SU-DHL-6 (cell line): ENCODE data around the gene PNPLA2.

Source experiments
- H2AFZ ChIP-seq: fragments of 200-600 bp; sonication (generic); 2 replicates; pipeline ENCODE4 v1.6.1; 2014; ENCODE audit warnings: low read depth, mild to moderate bottlenecking, moderate library complexity, mixed read lengths, antibody characterized with exemption, low read length; ENCODE audit not compliant: severe bottlenecking
- H3F3A ChIP-seq: fragments of 200-600 bp; shearing (Covaris generic); 2 replicates; pipeline ENCODE4 v1.6.0; 2016; ENCODE audit warnings: antibody characterized with exemption, mild to moderate bottlenecking; ENCODE audit not compliant: insufficient read depth
- H3K27ac ChIP-seq: fragments of 200-600 bp; sonication (generic); 2 replicates; pipeline ENCODE4 v1.5.1; 2016; ENCODE audit warnings: low read depth, mild to moderate bottlenecking, low read length, moderate library complexity, mixed read lengths
- H3K27me3 ChIP-seq: fragments of 200-600 bp; sonication (generic), shearing (Covaris generic); 2 replicates; pipeline ENCODE4 v1.6.0; 2014; ENCODE audit warnings: mild to moderate bottlenecking, low read length
- H3K36me3 ChIP-seq: fragments of 200-600 bp; sonication (generic); 2 replicates; pipeline ENCODE4 v1.6.1; 2014; ENCODE audit warnings: mild to moderate bottlenecking, low read length, mixed read lengths
- H3K4me2 ChIP-seq: fragments of 300-600, 200-600 bp; shearing (Covaris generic), sonication (generic); 2 replicates; pipeline ENCODE4 v1.6.0; 2014; ENCODE audit warnings: low read length, low read depth, mild to moderate bottlenecking; ENCODE audit not compliant: poor library complexity, severe bottlenecking
- H3K4me3 ChIP-seq: fragments of 200-600 bp; sonication (generic); 2 replicates; pipeline ENCODE4 v1.5.1; 2014; ENCODE audit warnings: antibody characterized with exemption, low read length, mild to moderate bottlenecking, mixed read lengths; ENCODE audit not compliant: insufficient read depth, poor library complexity, severe bottlenecking
- H3K79me2 ChIP-seq: fragments of 200-600 bp; sonication (generic); 2 replicates; pipeline ENCODE4 v1.6.1; 2014; ENCODE audit warnings: mild to moderate bottlenecking, low read length, moderate library complexity; ENCODE audit not compliant: insufficient read depth
- H3K9ac ChIP-seq: fragments of 200-600 bp; sonication (generic); 2 replicates; pipeline ENCODE4 v1.7.0; 2014; ENCODE audit warnings: mild to moderate bottlenecking, low read length
- H3K9me2 ChIP-seq: fragments of 200-600 bp; sonication (generic); replicated peaks from 2 replicates; pipeline ENCODE4 v1.6.1; 2014; ENCODE audit warnings: low read length; ENCODE audit not compliant: insufficient read depth
- H3K9me3 ChIP-seq: fragments of 200-600 bp; sonication (generic); 2 replicates; pipeline ENCODE4 v1.6.1; 2014; ENCODE audit warnings: low read length, mixed read lengths; ENCODE audit not compliant: insufficient read depth
- H4K20me1 ChIP-seq: fragments of 200-600 bp; sonication (generic); 2 replicates; pipeline ENCODE4 v1.6.1; 2014; ENCODE audit warnings: low read depth, mild to moderate bottlenecking, antibody characterized with exemption, low read length, moderate library complexity, mixed read lengths
- CTCF ChIP-seq: fragments of 200-600 bp; sonication (generic); IDR thresholded peaks from one replicate; pipeline ENCODE4 v1.5.1; 2017; ENCODE audit warnings: antibody characterized with exemption, mild to moderate bottlenecking, low read length, moderate library complexity; ENCODE audit not compliant: insufficient read depth, poor library complexity, severe bottlenecking
- EZH2phosphoT487 ChIP-seq: fragments of 200-600 bp; sonication (generic), shearing (Covaris generic); conservative IDR thresholded peaks from 2 replicates; pipeline ENCODE4 v1.6.1; 2018; ENCODE audit warnings: mild to moderate bottlenecking, antibody characterized with exemption, low read length, moderate library complexity, mixed read lengths

Gene PNPLA2

DNA sequence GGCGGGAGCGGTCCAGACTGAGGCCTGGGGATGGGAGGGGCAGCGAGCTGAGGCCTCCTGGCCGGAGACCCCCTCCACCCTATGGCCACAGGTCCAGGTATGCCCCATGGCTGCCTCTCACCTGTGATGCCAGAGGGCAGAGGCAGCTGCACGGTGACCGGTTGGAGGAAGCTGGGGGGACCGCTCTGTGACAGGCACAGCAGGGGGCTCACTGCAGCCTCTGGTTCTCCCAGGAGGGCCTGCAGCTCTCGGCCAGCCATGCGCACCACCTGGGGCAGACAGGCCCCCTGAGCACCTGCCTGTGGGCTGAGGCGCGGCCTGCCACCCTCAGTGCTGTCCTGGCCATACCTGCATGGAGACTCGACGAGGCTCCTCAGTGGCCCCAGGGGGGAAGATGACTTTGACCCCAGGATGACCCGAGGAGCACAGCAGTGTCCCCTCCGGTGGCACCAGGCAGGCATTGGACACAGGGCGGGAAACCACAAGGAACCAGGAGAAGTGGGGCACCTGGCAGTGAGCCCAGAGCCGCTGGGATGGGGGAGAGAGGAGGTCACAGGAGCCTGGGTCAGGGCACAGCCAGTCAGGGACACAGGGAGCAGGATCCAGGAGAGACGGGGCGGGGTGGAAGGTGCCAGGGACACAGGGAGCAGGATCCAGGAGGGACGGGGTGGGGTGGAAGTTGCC, 17.5 kb upstream of the PNPLA2 start:
- Histone ChIP-seq H3K27ac (no peak overlapping the region), H3K4me3 (no peak overlapping the region), H3K9me2 (no peaks in the 10 kb centered on the region), H3K79me2 (peaks cover 8% of the 10 kb centered on the region; the same call in 1 of the 2 replicates), H3F3A (peaks cover 4% of the 10 kb centered on the region), H3K27me3 (no peaks in the 10 kb centered on the region), H3K9me3 (no peaks in the 10 kb centered on the region), H4K20me1 (peaks cover 2% of the 10 kb centered on the region; the same call in 1 of the 2 replicates), H3K4me2 (no peak overlapping the region), H2AFZ (no peak overlapping the region), H3K9ac (no peak overlapping the region), H3K36me3 (no peaks in the 10 kb centered on the region)
- no peak for TF ChIP-seq EZH2phosphoT487
- no peak for TF ChIP-seq CTCF

GRCh38 chr11:802018-802617, 16.6 kb upstream of the PNPLA2 start:
- H3K9me2 ChIP-seq: no peaks in the 10 kb centered on the region
- no peak overlapping the region for H3K4me3 ChIP-seq
- H3K9ac ChIP-seq: no peak overlapping the region
- no peak for TF ChIP-seq CTCF
- no peak for TF ChIP-seq EZH2phosphoT487
- no peaks in the 10 kb centered on the region for H3K27me3 ChIP-seq
- no peaks in the 10 kb centered on the region for H3K9me3 ChIP-seq
- no peaks in the 10 kb centered on the region; the same call in 1 of the 2 replicates for H3F3A ChIP-seq
- H3K36me3 ChIP-seq: no peaks in the 10 kb centered on the region
- no peak overlapping the region for H2AFZ ChIP-seq
- no peak overlapping the region for H3K27ac ChIP-seq
- H3K4me2 ChIP-seq: no peak overlapping the region
- H3K79me2 ChIP-seq: no peaks in the 10 kb centered on the region
- no peaks in the 10 kb centered on the region for H4K20me1 ChIP-seq

GRCh38 chr11:802693-803466, 15.8 kb upstream of the PNPLA2 start:
- Histone ChIP-seq H4K20me1 (no peaks in the 10 kb centered on the region), H3K9me3 (no peaks in the 10 kb centered on the region), H3K36me3 (no peaks in the 10 kb centered on the region), H3K4me3 (no peak overlapping the region), H3K79me2 (peaks cover 2% of the 10 kb centered on the region), H3K9me2 (no peaks in the 10 kb centered on the region), H3K27ac (no peak overlapping the region), H3F3A (peaks cover 4% of the 10 kb centered on the region), H2AFZ (no peak overlapping the region), H3K9ac (no peak overlapping the region), H3K4me2 (no peak overlapping the region), H3K27me3 (no peaks in the 10 kb centered on the region)
- TF ChIP-seq EZH2phosphoT487 (no peak), CTCF (no peak)
